Measurements from ENCODE around the gene CAPN2.

GRCh38 chr1:223716302-223716862 is 4.0 kb downstream of the CAPN2 start:
- TF ChIP-seq CTCF (conservative IDR thresholded peaks at IDR 0.05): no peak
- no peak for TF ChIP-seq ZFX (IDR thresholded peaks at IDR 0.05)

All from C4-2B (cell line).